GM21717 (cell line): ENCODE data around the gene NDUFB8.
A peak's percentile ranks its signal among the peaks of the same experiment; 100 is the strongest.

ENCODE experiments used
- ATAC-seq: cut with Tn5 transposase; IDR thresholded peaks from one replicate; pipeline ENCODE4 v1.9.1; 2021; ENCODE audit warnings: mild to moderate bottlenecking, moderate library complexity; ENCODE audit not compliant: unreplicated experiment

NDUFB8 gene

DNA sequence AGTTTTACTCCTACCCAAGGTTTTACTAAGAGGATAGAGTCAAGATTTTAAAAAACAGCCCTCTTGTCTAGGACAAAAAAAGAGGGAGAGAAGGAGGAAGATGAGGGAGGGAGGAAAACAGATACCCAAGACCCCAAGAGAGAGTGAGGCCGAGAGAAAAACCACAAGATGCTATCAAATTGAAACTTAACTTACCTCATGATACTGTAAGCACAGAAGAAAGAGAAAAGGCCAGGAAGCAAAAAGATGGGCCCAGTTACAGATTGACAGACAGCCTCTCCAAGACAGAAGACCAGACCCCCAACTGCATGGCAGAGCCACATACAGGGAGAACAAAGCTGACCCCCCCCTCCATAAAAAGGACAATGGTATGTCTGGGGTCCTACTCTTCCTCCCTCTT lies 21.4 kb downstream of the NDUFB8 start:
- ATAC-seq, result no peak

DNA sequence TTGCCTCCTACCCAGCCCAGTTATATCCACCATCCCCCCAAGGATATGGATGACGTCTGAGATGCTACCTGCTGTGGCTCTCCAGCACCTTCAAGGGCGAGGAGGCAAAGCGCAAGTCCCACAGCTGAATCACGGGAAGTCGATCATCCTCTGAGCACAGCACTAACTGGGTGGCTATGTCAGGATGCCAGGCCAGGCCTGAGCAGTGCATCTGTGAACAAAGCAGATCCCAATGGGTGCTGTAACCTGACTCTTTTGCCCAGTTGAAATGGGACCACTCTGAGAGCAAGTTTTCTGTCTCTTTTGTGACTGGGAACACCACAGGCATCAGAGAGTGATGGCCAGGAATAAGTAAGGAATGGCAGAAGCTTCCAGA lies 22.3 kb downstream of the NDUFB8 start:
- no peak for ATAC-seq

DNA sequence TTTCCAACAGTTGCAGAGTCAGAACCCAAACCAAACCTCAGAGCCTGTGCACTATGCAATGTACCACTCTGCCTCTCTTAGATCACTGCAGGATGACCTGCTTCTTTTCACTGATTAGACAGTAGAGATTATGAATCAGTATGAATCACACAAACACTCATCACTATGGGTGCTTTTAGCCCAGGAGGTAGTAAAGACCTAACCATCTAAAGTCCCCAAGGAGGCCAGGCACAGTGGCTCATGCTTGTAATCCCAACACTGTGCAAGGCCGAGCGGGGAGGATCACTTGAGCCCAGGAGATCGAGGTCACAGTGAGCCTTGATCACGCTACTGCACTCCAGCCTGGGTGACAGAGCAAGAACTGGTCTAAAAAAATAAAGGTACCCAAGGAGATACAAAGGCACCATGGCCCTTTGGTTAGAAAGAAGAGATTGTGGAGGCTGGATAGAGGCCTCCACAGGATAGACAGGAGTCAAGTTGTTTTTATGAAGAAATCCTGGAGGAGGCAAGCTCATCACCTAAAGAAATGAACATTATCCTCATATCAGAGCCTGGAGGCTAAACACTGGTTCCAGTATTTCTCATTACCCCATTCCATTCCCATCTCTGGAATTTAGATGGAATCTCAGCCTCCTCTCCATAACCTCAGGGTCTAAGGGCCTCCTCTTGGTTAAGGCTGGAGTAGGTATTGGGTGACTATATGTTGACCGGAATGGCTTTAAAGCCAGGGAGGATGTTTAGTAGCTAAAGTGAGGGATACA lies 22.9 kb downstream of the NDUFB8 start:
- ATAC-seq, result no peak

DNA sequence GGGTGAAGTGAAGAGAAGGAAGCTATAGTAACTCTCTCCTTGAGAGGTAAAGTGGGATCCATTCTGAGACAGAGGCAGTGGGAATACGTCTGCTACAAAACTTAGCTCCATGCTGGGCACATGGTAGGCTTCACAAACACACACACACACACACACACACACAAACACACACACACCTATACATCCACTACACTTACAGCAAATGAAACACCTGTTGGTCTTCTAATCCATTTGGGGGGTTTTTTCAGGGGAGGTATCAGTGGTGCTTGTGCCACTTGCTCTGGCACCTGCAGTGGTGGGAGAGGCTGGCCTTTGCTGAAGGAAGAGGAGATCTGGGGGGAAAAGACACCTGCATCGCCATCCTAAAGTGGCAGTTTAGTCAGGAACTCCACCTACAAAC lies 24.5 kb downstream of the NDUFB8 start:
- no peak for ATAC-seq

DNA sequence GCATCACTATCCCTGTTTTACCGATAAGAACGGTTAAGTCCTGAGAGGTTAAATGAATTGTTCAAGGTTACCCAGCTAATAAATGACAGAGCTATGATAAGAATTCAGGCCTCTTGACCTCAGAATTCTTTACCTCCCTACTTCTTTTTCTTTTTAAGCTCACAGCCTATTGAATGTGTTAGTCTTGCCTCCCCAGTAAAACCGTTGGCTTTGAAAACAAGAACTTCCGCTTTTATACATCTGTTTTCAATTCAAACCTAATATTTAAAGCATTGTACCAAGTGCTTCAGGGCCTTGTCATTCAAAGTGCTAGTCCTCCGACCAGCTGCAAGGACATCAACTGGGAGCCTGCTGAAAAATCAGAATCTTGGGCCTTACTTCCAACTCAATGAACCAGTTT lies 25.6 kb downstream of the NDUFB8 start:
- ATAC-seq, result no peak

DNA sequence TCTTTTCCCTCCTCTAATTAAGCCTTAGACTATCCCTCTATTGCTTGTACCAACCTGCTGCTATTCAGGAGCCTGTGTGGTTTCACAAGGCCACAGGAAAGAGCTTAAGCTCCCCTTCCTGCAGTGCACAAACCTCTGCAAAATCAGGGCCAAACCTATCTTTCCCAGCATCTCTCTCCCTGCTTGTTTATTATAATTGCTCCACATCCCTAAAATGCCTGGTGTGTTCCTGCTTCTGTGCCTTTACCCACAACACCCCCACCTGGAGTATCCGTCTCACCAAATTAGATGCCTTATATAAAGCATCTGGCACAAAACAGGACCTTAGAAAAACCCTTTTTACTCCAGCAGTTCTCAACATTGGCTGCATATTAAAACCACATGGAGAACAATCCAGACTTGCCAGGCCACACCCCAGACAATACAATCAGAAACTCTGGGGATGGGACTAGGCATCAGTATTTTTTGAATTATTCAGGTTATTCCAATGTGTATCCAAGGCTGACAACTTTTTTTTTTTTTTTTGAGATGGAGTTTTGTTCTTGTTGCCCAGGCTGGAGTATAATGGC lies 26.7 kb downstream of the NDUFB8 start:
- no peak for ATAC-seq

DNA sequence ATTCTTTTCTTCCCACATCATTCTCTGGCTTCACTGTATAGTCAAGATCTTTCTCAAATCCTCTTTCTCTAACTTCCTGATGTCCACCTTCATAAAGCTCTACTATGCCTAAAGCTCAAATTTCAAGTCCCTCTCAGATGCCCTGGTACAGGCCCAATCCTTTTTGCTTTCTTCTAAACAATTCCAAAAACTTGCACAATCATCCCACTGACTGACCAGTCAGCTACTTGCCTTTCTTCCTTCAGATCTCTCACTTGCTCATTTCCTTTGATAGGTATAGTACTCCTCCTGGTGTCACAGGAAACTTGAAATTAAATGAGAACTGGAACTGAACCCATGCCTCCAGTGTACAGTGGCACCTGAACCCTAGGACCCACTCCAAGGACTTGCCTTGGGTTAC lies 28.2 kb downstream of the NDUFB8 start:
- ATAC-seq, result no peak

DNA sequence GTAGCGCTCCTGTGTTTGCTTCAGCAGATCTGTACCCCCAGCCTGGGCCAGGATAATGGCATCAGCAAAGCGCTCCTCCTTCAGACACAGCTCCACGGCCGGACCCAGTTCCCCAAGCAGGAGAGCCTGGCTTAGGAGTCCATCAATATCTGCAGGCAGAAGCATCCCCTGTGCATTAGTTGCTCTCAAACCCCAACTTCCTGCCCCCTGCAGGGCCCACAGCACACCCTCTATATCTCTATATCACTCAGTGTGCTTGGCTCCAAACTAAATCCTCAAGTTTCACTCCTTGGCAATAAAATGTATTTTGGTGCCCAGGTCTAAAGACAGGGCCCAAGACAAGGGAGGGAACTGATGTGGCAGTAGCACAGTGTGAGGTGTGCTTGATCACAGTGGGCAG lies 31.6 kb downstream of the NDUFB8 start:
- ATAC-seq, result no peak

DNA sequence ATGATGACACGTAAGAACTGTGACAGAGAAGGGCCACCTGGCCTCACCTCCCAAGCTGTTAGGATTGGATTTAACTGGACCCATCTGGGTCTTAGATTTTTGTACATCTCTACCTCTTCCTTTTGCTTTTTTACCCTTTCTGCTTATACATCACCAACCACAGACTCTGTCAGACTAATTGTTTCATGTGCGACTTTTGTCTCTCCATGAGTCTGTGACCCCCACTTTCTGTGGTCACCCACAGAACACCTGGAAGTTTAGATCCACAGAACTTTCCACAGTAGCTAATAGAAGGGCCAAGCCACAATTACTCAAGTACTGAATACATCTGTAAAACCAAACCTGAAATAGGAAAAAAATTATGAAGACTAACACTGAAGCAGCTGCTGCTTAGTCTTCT lies 33.1 kb downstream of the NDUFB8 start:
- no peak for ATAC-seq

DNA sequence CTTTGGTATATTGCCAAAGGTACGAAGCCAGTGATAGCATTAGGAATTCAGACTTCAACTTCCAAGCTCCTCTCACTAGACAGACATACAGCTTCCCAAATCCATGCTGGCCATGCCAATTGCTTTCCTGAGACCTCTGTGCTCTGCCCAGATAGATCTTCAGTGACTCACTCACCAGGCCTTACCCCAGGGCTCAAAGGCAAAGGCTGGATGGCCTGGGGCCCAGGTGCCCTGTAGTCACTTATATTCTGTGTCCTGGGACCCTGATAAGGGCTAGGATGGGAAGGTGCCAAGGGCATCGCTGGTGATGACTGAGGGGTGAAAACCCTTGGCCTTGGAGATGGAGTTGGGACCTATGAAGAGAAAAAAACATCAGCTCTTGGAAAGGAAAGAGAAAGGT lies 39.1 kb downstream of the NDUFB8 start:
- no peak for ATAC-seq

DNA sequence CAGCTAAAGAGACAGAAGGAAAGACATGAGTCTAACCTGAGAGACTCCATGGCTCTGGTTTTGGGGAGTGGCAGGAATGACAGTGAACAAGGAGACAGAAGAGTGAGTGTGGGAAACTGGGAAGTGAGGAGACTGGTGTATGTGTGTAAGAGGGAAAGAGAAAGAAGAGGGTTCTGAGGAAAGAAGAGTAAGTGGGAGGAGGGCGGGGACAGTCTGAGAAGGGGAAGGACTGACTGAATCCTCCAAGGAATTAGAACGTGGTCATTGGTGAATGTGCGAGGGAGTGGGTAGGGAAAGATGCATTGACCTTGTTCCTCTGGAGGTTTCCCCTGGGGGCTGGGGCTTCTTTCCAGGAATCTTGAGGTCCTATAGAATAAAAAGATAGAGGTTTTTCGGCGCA lies 40.3 kb downstream of the NDUFB8 start:
- ATAC-seq, result no peak

DNA sequence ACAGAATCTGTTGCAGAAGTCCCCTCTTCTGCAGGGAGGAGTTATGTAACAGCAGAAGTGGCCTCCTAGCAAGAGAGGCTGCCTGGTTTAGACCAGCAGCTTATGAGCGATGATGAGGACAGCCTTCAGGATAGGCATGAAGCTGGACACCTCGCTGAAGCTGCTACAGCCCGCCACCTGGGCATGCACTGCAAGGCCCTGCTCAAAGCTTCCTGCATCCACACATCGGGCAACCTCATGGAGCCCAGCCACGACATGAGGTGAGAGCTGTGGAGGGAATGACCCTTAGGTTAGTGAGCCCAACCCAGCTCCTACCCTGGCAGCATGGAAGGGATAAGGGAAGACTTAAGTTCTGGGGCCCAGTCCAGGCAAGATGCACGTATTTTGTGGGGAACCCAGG lies 42.1 kb downstream of the NDUFB8 start:
- no peak for ATAC-seq

DNA sequence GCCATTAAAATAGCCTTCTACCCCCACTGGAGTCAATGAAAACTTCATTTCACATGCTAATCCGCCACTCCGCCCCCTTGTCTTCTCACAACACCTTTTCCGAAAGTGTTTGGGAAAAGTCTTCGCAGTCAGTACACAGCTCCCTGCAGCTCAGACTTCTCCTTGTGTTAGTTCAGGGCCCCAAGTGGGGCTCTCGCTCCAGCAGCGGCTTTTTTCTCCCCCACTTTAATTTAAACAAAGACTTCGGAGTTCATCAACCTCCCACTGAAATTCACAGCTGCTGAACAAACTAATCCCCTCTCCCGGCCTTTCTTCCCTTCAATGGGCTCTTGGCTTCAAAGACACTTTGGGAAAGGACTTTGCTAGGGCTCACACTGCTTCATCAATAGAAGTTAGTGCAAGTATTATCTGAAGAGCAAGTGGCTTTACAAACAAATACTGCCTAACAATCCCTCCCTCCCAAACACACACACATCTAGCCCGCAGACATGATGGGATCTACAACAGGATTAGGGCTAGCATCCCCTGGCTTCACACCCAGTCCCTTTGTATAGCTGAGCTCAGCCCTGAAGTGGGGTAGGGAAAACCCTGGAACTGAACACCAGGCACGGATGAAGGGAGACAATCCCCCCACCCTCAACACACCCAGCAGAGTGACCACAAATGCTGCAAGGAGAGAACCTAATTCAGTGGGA lies 43.7 kb downstream of the NDUFB8 start:
- ATAC-seq, result no peak

DNA sequence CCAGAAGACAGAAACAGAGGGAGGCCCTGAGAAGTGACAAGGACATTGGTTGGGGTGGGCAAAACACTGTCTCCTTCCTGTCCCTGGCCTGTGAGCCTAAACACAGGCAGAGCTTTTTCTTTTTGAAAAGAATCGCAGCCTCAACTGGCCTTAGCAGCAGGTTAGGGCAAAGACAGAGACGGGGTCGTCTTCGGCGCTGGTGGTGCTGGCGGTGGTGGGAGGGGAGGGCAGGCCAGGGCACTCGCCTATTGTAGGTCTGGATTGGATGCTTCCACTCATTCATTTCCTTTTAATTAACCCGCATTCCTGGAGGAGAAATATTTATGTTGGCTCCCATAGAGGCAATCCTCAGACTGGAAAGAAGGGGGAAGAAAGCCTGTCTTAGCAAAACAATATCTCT lies 44.3 kb downstream of the NDUFB8 start:
- no peak for ATAC-seq

DNA sequence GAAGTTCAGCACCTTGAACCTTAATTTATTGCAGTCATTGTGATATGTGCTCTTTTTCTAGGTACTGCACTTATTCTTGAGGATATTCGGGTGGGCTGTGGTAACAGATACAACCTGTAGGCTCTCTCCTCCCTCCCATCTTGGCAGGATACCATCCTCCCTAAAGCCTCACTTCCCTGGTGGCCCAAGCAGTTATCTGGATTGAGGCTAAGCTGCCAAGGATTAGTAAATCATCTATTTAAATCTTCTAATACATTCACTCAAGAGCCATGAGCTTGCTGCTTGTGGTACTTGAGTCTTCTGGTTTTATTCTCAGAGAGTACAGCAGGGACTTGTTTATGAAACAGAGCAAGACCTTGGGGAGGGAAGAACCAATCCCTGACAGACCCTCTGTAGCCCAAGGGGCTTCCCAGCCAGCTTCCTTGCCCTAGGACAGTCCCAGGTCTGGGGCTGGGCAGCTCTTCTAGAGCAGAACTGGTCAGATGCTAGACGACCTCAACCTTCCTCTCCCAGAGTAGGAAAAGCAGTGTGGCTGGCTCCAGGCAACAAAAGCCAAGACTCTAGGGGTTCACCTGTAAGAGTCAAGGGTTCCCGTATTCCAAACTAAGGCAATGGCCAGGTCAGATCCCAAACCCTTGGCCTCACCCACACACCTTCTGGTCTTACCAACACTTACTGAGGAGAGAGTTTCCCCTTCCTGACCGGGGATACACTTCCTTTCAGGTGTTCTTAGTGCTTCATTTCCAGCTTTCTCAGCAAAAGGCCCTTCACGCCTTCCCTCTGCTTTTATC lies 45.6 kb downstream of the NDUFB8 start:
- ATAC-seq, result no peak

DNA sequence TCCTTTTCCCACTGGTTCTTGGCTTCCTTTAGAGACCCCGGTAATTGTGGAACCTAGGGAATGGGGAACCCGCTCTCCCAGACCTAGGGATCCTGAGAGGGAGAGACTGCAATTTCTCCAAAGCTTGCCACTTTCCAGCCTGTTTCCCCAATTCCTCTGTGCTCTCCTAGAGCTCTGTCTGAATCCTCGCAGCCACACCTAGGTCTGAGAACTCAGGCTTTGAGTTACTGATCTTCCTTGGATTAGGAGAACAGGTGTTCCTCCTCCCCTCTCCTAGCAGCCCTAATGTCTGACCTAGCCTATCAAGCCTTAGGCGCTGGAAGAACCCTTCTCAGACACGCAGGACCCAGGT lies 46.9 kb downstream of the NDUFB8 start:
- no peak for ATAC-seq

DNA sequence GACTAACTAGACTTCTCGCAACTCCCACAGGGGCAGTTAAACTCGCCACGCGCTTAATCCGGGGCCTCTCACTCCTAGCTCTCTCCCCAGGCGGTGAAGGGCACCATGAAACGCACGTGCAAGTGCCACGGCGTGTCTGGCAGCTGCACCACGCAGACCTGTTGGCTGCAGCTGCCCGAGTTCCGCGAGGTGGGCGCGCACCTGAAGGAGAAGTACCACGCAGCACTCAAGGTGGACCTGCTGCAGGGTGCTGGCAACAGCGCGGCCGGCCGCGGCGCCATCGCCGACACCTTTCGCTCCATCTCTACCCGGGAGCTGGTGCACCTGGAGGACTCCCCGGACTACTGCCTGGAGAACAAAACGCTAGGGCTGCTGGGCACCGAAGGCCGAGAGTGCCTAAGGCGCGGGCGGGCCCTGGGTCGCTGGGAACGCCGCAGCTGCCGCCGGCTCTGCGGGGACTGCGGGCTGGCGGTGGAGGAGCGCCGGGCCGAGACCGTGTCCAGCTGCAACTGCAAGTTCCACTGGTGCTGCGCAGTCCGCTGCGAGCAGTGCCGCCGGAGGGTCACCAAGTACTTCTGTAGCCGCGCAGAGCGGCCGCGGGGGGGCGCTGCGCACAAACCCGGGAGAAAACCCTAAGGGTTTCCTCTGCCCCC lies 47.4 kb downstream of the NDUFB8 start:
- no peak for ATAC-seq

DNA sequence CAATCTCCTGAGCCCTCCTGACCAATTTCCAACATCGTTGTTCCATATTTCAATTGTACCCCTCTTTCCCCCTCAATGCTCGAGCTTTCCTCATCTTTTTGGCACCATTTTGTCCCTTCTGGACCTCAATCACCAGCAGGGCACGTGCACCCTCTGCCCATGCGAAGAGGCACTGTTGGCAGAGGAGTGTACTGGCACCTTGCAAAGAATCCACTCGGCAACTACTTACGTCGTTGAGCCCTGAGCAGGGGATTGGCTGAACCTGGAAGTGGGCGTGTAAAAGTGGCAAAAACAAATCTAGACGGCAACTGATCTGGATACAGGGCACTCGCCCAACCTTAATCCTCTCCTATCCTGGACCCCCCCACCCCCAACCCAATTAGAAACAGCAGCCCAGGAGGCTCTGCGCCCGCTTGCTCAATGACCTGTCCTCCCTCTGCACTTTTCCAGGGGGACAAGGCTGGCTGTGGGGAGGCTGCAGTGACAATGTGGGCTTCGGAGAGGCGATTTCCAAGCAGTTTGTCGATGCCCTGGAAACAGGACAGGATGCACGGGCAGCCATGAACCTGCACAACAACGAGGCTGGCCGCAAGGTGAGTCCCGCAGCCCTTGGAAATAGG lies 48.1 kb downstream of the NDUFB8 start:
- ATAC-seq, result peak; percentile 98

DNA sequence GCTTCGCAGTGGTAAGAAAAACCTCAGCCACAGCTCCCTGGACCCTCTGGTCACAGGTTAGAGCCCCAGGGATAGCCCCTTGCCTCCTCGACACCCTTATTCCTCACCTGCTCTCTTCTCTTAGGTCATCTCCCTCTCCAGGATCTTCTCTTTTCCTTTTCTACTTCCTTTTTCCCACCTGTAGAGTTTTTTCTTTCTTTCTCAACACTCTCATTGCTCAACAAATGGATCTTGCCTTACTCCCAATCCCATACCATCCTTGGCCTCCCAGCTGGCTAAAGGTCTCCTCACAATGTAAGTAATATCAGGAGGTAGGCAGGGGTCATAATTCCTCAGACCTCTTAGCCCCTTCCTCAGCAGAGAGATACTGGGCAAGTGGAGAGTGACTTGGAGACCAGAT lies 49.7 kb downstream of the NDUFB8 start:
- no peak for ATAC-seq

DNA sequence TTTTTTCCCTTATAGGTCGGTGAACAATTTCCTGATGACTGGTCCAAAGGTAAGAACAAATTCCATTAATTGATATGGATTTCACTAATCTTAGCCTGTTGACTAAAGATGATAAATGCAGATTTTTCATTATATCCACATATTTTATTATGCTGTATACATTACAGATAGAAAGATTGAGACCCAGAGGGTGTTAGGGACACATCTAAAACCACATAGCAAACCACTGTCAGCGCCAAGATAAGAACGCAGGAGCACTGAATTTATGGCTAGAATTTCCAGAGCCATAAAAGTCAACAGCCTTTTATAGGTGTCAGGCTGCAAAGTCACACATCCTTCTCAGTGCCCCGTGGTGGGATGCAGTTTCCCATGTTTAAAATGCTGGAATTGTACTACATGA lies 50.6 kb downstream of the NDUFB8 start:
- ATAC-seq, result no peak

DNA sequence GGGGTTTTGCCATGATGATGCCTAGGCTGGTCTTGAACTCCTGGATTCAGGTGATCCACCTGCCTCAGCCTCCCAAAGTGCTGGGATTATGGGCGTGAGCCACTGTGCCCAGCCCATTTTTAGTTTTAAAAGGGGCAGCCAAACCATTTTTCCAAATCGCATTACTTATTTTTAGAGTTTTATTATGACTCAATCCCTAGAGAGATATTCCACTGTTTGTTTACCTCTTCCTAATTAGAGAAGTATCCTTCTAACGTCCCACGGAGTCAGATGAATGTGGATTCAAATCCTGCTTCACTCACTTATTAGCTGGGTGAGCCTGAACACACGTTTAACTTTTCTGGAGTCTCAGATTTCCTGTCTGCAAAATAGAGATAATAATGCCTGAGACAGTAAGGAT lies 51.7 kb downstream of the NDUFB8 start:
- ATAC-seq, result no peak
